ENCODE data around the gene CFAP57. TPM values are rescaled to one million over a fixed set of nuclear protein-coding genes. Genes with fewer than 3 reads are reported as not detected.
"Not testable (repeated sequence)": the region's sequence is repeated elsewhere in the genome, so short reads cannot be mapped to it uniquely, and the experiment has no call there.

Gene CFAP57
- total and polyA plus RNA-seq, 2 of the 4 experiments (the other 2 are of a cell fraction): 0.29 to 0.36 TPM

GRCh38 chr1:43137445-43138052 is 34.6 kb upstream of the CFAP57 start:
- intact Hi-C loops (cut with micrococcal nuclease): no loop called here
- CTCF ChIA-PET: interaction anchor here (1.5 kb wide), 1 partner anchor 8 kb away, joined by 3 read pairs; no protein-coding TSS in a partner anchor
- Histone ChIP-seq H3K36me3 (ENCODE audit: control insufficient read depth, insufficient read depth, low read length) (no peaks in the 10 kb centered on the region), H3K27ac (ENCODE audit: insufficient read depth, low read length) (no peak overlapping the region), H3K9me1 (ENCODE audit: insufficient read depth, low read length) (no peaks in the 10 kb centered on the region), H2BK15ac (ENCODE audit: low read depth, low read length) (no peak overlapping the region), H2BK120ac (ENCODE audit: low read depth, low read length) (no peak overlapping the region), H4K91ac (ENCODE audit: insufficient read depth, low read depth, low read length) (no peak overlapping the region), H2AK5ac (ENCODE audit: low read depth, low read length) (no peak overlapping the region), H3K14ac (replicated peaks; ENCODE audit: low read depth, low read length) (no peak overlapping the region), H2AK9ac (replicated peaks; ENCODE audit: low read depth, low read length, poor library complexity) (no peak overlapping the region), H3K4me3 (ENCODE audit: insufficient read depth, low read depth, low read length) (no peak overlapping the region), H3K9me3 (ENCODE audit: control insufficient read depth, insufficient read depth, low read length) (peaks cover 1% of the 10 kb centered on the region; the same call in 1 of the 2 replicates), H3K27me3 (ENCODE audit: control insufficient read depth, insufficient read depth, low read length) (peaks cover 4% of the 10 kb centered on the region), H3K9ac (ENCODE audit: low read depth, low read length) (no peak overlapping the region), H3K4ac (ENCODE audit: low read depth, low read length) (no peak overlapping the region), H3K56ac (ENCODE audit: extremely low read depth, insufficient read depth, low read length) (no peak overlapping the region), H3K23ac (ENCODE audit: low read depth, low read length) (no peak overlapping the region), H3K4me1 (ENCODE audit: control insufficient read depth, insufficient read depth, low read length) (no peaks in the 10 kb centered on the region), H2BK5ac (ENCODE audit: low read depth, low read length, poor library complexity, severe bottlenecking) (no peak overlapping the region), H3K18ac (ENCODE audit: low read depth, low read length) (no peak overlapping the region), H4K5ac (ENCODE audit: low read depth, low read length) (no peak overlapping the region), H3K79me1 (ENCODE audit: low read depth in 1 of 2, low read length in 2 of 2) (no peaks in the 10 kb centered on the region), H2BK20ac (ENCODE audit: low read depth, low read length) (no peak overlapping the region), H4K8ac (ENCODE audit: low read depth in 2 of 2, low read length in 2 of 2) (no peak overlapping the region), H3K4me2 (ENCODE audit: low read depth, low read length) (no peak overlapping the region), H2AFZ (replicated peaks; ENCODE audit: low read length, poor library complexity) (no peak overlapping the region), H4K20me1 (ENCODE audit: insufficient read depth, low read length) (no peaks in the 10 kb centered on the region)
- ATAC-seq (ENCODE audit: low read depth) (no peak), DNase-seq (no peak)
- no peak for TF ChIP-seq CEBPB (IDR thresholded peaks at IDR 0.05; ENCODE audit: low read depth, low read length)
- no peak for TF ChIP-seq RAD21 (IDR thresholded peaks at IDR 0.05; ENCODE audit: low read length)
- no peak for TF ChIP-seq NFE2L2 (IDR thresholded peaks at IDR 0.05; ENCODE audit: low read depth, low read length)
- TF ChIP-seq SMC3 (IDR thresholded peaks at IDR 0.05; ENCODE audit: low read depth, low read length): no peak
- no peak for TF ChIP-seq CHD1 (IDR thresholded peaks at IDR 0.05; ENCODE audit: low read depth, low read length)
- no peak for TF ChIP-seq MAZ (IDR thresholded peaks at IDR 0.05; ENCODE audit: borderline replicate concordance, low read depth, low read length)
- POLR2A ChIA-PET (ENCODE audit: unreplicated experiment): no interaction called here
- WGBS, 2 experiments (ENCODE audit: extremely low coverage in 2 of 2, insufficient read length in 1 of 2): no CpG with 5 or more reads among the region's 7 CpGs
- dilution Hi-C loops (cut with HindIII; ENCODE audit: low sequenced_read_pairs, unreplicated experiment): no loop called here
- in situ Hi-C loops (cut with MboI; ENCODE audit: low sequenced_read_pairs): no loop called here
- BruUV-seq (replicated peaks): no TSS peak

- H3K79me1 ChIP-seq (ENCODE audit: low read depth in 1 of 2, low read length in 2 of 2); CTCF ChIA-PET; POLR2A ChIA-PET (ENCODE audit: unreplicated experiment); H4K20me1 ChIP-seq (ENCODE audit: insufficient read depth, low read length); intact Hi-C loops (cut with micrococcal nuclease); H2AK5ac ChIP-seq (ENCODE audit: low read depth, low read length); H3K9me1 ChIP-seq (ENCODE audit: insufficient read depth, low read length); H4K5ac ChIP-seq (ENCODE audit: low read depth, low read length); H3K9ac ChIP-seq (ENCODE audit: low read depth, low read length); H3K27me3 ChIP-seq (ENCODE audit: control insufficient read depth, insufficient read depth, low read length); H4K8ac ChIP-seq (ENCODE audit: low read depth in 2 of 2, low read length in 2 of 2); ATAC-seq (ENCODE audit: low read depth); H3K4me2 ChIP-seq (ENCODE audit: low read depth, low read length); BruUV-seq (replicated peaks); H2BK20ac ChIP-seq (ENCODE audit: low read depth, low read length); H2BK15ac ChIP-seq (ENCODE audit: low read depth, low read length); H3K56ac ChIP-seq (ENCODE audit: extremely low read depth, insufficient read depth, low read length); H3K27ac ChIP-seq (ENCODE audit: insufficient read depth, low read length); H3K4me3 ChIP-seq (ENCODE audit: insufficient read depth, low read depth, low read length); H3K4ac ChIP-seq (ENCODE audit: low read depth, low read length); dilution Hi-C loops (cut with HindIII; ENCODE audit: low sequenced_read_pairs, unreplicated experiment); H2AK9ac ChIP-seq (replicated peaks; ENCODE audit: low read depth, low read length, poor library complexity); H2AFZ ChIP-seq (replicated peaks; ENCODE audit: low read length, poor library complexity); DNase-seq; in situ Hi-C loops (cut with MboI; ENCODE audit: low sequenced_read_pairs); H4K91ac ChIP-seq (ENCODE audit: insufficient read depth, low read depth, low read length); H3K18ac ChIP-seq (ENCODE audit: low read depth, low read length); H2BK5ac ChIP-seq (ENCODE audit: low read depth, low read length, poor library complexity, severe bottlenecking); H2BK120ac ChIP-seq (ENCODE audit: low read depth, low read length); H3K14ac ChIP-seq (replicated peaks; ENCODE audit: low read depth, low read length); H3K4me1 ChIP-seq (ENCODE audit: control insufficient read depth, insufficient read depth, low read length); H3K36me3 ChIP-seq (ENCODE audit: control insufficient read depth, insufficient read depth, low read length); H3K9me3 ChIP-seq (ENCODE audit: control insufficient read depth, insufficient read depth, low read length); H3K23ac ChIP-seq (ENCODE audit: low read depth, low read length): not testable (repeated sequence)
- WGBS, 2 experiments (ENCODE audit: extremely low coverage in 2 of 2, insufficient read length in 1 of 2): 48% methylated on average over 3 of the region's 8 CpGs; no CpG with 5 or more reads in 1 of the 2 experiments
Observed at GRCh38 chr1:43139295-43139694, 32.8 kb upstream of the CFAP57 start.

Measured in IMR-90 (cell line).